ENCODE results near the gene DLX5. TPM values are rescaled to one million over a fixed set of nuclear protein-coding genes. Genes with fewer than 3 reads are reported as not detected.

DLX5 gene
- total and polyA plus RNA-seq, 2 donors (not counting 1 experiment from before 2014, with no cell fraction given): not detected

GRCh38 chr7:96997512-96998032 is 27.1 kb downstream of the DLX5 start:
- intact Hi-C loops (cut with micrococcal nuclease): no loop called here
- peaks cover 0 to 36% (median 0%) of the 10 kb centered on the region in 3 donors for H3K9me3 ChIP-seq (ENCODE audit: control extremely low read depth in 1 of 3, control insufficient read depth in 2 of 3, insufficient read depth in 1 of 3, low read length in 2 of 3)
- no peak overlapping the region for H3K4me2 ChIP-seq (replicated peaks; ENCODE audit: low read depth, low read length, poor library complexity, severe bottlenecking)
- DNase-seq (no peak), ATAC-seq (ENCODE audit: low read depth) (no peak)
- peaks cover 0 to 4% of the 10 kb centered on the region in 2 donors for H3K4me1 ChIP-seq (ENCODE audit: control insufficient read depth in 2 of 2, insufficient read depth in 2 of 2, low read length in 2 of 2)
- CTCF ChIA-PET: no interaction called here
- no peaks in the 10 kb centered on the region for H4K20me1 ChIP-seq (ENCODE audit: control insufficient read depth, insufficient read depth, low read length, poor library complexity, severe bottlenecking)
- POLR2A ChIA-PET: no interaction called here
- H3K79me2 ChIP-seq (ENCODE audit: control insufficient read depth, insufficient read depth, low read length): no peaks in the 10 kb centered on the region
- H3K36me3 ChIP-seq (replicated peaks in 1 of 2; ENCODE audit: control extremely low read depth in 1 of 2, control insufficient read depth in 1 of 2, extremely low read depth in 1 of 2, insufficient read depth in 2 of 2, low read length in 1 of 2): no peaks in the 10 kb centered on the region
- Mint-ChIP-seq H3K27me3 (peaks cover 88% of the 10 kb centered on the region), H3K9me3 (ENCODE audit: insufficient read depth) (no peaks in the 10 kb centered on the region), H3K4me1 (peaks cover 4% of the 10 kb centered on the region), H3K4me3 (no peak overlapping the region), H3K27ac (no peak overlapping the region)
- H3K4me3 ChIP-seq (ENCODE audit: control extremely low read depth in 1 of 5, extremely low read depth in 1 of 5, insufficient read depth in 1 of 5, low read depth in 2 of 5, low read length in 4 of 5): no peak overlapping the region
- 13% methylated on average over 21 of the region's 23 CpGs for WGBS (ENCODE audit: insufficient coverage)
- no peak overlapping the region for H2AFZ ChIP-seq (ENCODE audit: insufficient read depth, low read depth, low read length, poor library complexity, severe bottlenecking)
- peaks cover 2 to 89% (median 72%) of the 10 kb centered on the region in 4 experiments for H3K27me3 ChIP-seq (replicated peaks in 1 of 4; ENCODE audit: control extremely low read depth in 1 of 4, control insufficient read depth in 3 of 4, insufficient read depth in 4 of 4, low read length in 3 of 4)
- H3K9ac ChIP-seq (ENCODE audit: low read length): no peak overlapping the region
- H3K27ac ChIP-seq (ENCODE audit: low read length in 2 of 2): no peak overlapping the region
- TF ChIP-seq, protein P1, sequence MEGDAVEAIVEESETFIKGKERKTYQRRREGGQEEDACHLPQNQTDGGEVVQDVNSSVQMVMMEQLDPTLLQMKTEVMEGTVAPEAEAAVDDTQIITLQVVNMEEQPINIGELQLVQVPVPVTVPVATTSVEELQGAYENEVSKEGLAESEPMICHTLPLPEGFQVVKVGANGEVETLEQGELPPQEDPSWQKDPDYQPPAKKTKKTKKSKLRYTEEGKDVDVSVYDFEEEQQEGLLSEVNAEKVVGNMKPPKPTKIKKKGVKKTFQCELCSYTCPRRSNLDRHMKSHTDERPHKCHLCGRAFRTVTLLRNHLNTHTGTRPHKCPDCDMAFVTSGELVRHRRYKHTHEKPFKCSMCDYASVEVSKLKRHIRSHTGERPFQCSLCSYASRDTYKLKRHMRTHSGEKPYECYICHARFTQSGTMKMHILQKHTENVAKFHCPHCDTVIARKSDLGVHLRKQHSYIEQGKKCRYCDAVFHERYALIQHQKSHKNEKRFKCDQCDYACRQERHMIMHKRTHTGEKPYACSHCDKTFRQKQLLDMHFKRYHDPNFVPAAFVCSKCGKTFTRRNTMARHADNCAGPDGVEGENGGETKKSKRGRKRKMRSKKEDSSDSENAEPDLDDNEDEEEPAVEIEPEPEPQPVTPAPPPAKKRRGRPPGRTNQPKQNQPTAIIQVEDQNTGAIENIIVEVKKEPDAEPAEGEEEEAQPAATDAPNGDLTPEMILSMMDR (IDR thresholded peaks at IDR 0.05): no peak
- TF ChIP-seq EZH2 (IDR thresholded peaks at IDR 0.05; ENCODE audit: borderline replicate concordance, insufficient read depth, low read depth, low read length, poor library complexity, severe bottlenecking): no peak

DNA sequence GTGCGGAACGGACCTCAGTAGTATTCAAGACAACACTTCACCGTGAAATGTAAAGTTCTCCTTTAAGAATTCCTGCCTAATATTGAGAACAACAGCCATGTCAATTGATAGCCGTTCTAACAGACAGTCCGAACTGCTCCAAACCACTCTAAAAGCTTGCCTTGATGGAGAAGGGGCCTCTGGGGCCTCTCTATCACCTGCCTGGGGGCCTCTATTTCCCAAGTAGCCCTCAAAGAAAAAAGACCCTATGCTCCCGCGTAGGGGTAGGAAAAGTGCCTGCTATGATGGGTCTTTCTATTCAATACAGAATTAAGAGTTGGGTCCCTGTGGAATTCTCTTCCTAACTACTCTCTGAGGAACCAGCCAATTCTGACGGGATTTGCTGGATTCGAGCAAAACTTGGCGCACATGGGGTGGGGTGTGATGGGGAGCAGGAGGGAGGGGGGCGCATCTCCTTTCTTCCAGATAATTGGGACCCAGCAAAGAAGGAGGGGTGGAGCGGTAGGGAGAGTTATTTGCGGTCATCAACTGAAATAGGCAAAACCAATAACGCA is 27.6 kb downstream of the DLX5 start:
- Mint-ChIP-seq H3K4me3 (no peak overlapping the region), H3K27ac (no peak overlapping the region), H3K4me1 (peaks cover 4% of the 10 kb centered on the region), H3K9me3 (ENCODE audit: insufficient read depth) (no peaks in the 10 kb centered on the region), H3K27me3 (peaks cover 87% of the 10 kb centered on the region)
- intact Hi-C loops (cut with micrococcal nuclease): no loop called here
- Histone ChIP-seq H3K4me2 (replicated peaks; ENCODE audit: low read depth, low read length, poor library complexity, severe bottlenecking) (no peak overlapping the region), H2AFZ (ENCODE audit: insufficient read depth, low read depth, low read length, poor library complexity, severe bottlenecking) (no peak overlapping the region), H3K27ac (ENCODE audit: low read length in 2 of 2) (no peak overlapping the region), H3K27me3 (replicated peaks in 1 of 4; ENCODE audit: control extremely low read depth in 1 of 4, control insufficient read depth in 3 of 4, insufficient read depth in 4 of 4, low read length in 3 of 4) (peaks cover 2 to 89% (median 70%) of the 10 kb centered on the region in 4 experiments), H3K36me3 (replicated peaks in 1 of 2; ENCODE audit: control extremely low read depth in 1 of 2, control insufficient read depth in 1 of 2, extremely low read depth in 1 of 2, insufficient read depth in 2 of 2, low read length in 1 of 2) (no peaks in the 10 kb centered on the region), H4K20me1 (ENCODE audit: control insufficient read depth, insufficient read depth, low read length, poor library complexity, severe bottlenecking) (no peaks in the 10 kb centered on the region), H3K4me1 (ENCODE audit: control insufficient read depth in 2 of 2, insufficient read depth in 2 of 2, low read length in 2 of 2) (peaks cover 0 to 4% of the 10 kb centered on the region in 2 donors), H3K4me3 (ENCODE audit: control extremely low read depth in 1 of 5, extremely low read depth in 1 of 5, insufficient read depth in 1 of 5, low read depth in 2 of 5, low read length in 4 of 5) (no peak overlapping the region), H3K79me2 (ENCODE audit: control insufficient read depth, insufficient read depth, low read length) (no peaks in the 10 kb centered on the region), H3K9me3 (ENCODE audit: control extremely low read depth in 1 of 3, control insufficient read depth in 2 of 3, insufficient read depth in 1 of 3, low read length in 2 of 3) (peaks cover 0 to 36% (median 0%) of the 10 kb centered on the region in 3 donors), H3K9ac (ENCODE audit: low read length) (no peak overlapping the region)
- ChIA-PET POLR2A (no interaction called here), CTCF (no interaction called here)
- no peak for ATAC-seq (ENCODE audit: low read depth)
- no peak for DNase-seq
- 8% methylated on average over 4 of the region's 14 CpGs for WGBS (ENCODE audit: insufficient coverage)
- TF ChIP-seq EZH2 (IDR thresholded peaks at IDR 0.05; ENCODE audit: borderline replicate concordance, insufficient read depth, low read depth, low read length, poor library complexity, severe bottlenecking): no peak
- TF ChIP-seq, protein P1 (IDR thresholded peaks at IDR 0.05): no peak
